Measurements from ENCODE around the gene SLC6A1. TPM values are rescaled to one million over a fixed set of nuclear protein-coding genes. Genes with fewer than 3 reads are reported as not detected.

SLC6A1 gene
- total RNA-seq, 6 experiments from 2014 or later, result 14.5 to 70.1 (median 37.3) TPM

GRCh38 chr3:11015369-11015768 lies 22.8 kb downstream of the SLC6A1 start:
- H3K27me3 ChIP-seq, result no peaks in the 10 kb centered on the region
- no peaks in the 10 kb centered on the region for H3K9me3 ChIP-seq
- peaks cover 0 to 6% (median 2%) of the 10 kb centered on the region in 4 donors for H3K4me1 ChIP-seq
- intact Hi-C loops (cut with DNase I), result no loop called here
- DNase-seq (no peak), ATAC-seq (no peak)
- no peak overlapping the region for H3K27ac ChIP-seq
- H3K36me3 ChIP-seq, result peaks cover 0 to 8% (median 4%) of the 10 kb centered on the region in 4 donors
- TF ChIP-seq CTCF (IDR thresholded peaks at IDR 0.05) (no peak), POLR2A (IDR thresholded peaks at IDR 0.05) (no peak)
- 90% methylated on average over 7 of the region's 16 CpGs for WGBS (ENCODE audit: insufficient coverage, low coverage, low lambda C conversion rate, missing lambda C conversion rate)
- H3K4me3 ChIP-seq, result no peak overlapping the region

DNA sequence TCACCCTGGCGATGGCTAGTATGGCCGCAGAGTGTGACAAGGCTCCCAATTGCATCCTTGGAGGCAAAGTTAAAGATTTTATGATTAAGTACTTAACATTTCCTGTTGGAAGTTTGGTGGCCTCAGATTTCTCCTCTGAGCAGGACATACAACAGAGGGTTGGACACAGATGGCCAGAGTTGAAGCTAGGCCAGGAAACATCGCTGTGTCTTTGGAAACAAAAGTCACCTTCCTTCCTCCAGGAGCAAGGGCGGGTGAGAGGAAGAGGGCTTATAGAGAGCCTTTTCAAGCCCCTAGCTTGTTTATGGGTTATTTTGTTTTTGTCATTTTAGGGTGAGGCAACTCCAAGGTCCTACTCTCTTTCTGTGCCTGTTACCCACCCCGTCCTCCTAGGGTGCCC lies 24.2 kb downstream of the SLC6A1 start:
- H3K9me3 ChIP-seq, result no peaks in the 10 kb centered on the region
- no peak overlapping the region for H3K27ac ChIP-seq
- H3K36me3 ChIP-seq, result peaks cover 0 to 8% (median 4%) of the 10 kb centered on the region in 4 donors
- no peaks in the 10 kb centered on the region for H3K27me3 ChIP-seq
- DNase-seq (no peak), ATAC-seq (no peak)
- intact Hi-C loops (cut with DNase I), result no loop called here
- H3K4me1 ChIP-seq, result peaks cover 0 to 20% (median 6%) of the 10 kb centered on the region in 4 donors
- no peak for TF ChIP-seq POLR2A (IDR thresholded peaks at IDR 0.05)
- TF ChIP-seq CTCF (IDR thresholded peaks at IDR 0.05), result no peak
- 73% methylated on average over 4 of the region's 5 CpGs for WGBS (ENCODE audit: insufficient coverage, low coverage, low lambda C conversion rate, missing lambda C conversion rate)
- no peak overlapping the region for H3K4me3 ChIP-seq

DNA sequence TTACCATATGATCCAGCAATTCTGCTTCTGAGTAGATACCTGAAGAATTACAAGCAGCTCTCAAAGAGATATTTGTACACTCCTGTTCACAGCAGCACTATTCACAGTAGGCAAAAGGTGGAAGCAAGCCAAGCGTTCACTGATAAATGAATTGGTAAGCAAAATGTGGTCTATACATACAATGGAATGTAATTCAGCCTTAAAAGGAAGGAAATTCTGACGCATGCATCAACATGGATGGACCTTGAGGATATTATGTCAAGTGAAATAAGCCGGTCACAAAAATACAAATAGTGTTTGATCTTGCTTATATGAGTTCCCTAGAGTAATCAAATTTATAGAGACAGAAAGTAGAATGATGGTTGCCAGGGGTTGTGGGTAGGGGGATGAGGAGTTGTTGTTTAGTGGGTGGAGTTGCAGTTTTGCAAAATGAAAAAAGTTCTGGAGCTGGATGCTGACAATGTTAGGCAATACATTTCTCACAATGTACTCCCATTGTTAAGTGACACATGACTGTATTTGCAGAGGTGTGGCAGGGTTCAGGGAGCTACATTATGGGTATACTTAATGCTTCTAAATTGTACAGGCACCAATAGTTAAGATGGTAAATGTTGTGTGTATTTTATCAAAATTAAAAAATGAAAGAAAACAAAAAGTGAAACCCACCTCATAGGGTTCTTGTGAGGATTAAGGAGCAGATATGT lies 26.7 kb downstream of the SLC6A1 start:
- no peak overlapping the region for H3K27ac ChIP-seq
- no peaks in the 10 kb centered on the region for H3K27me3 ChIP-seq
- no peak for TF ChIP-seq CTCF (IDR thresholded peaks at IDR 0.05)
- no peak for TF ChIP-seq POLR2A (IDR thresholded peaks at IDR 0.05)
- 72% methylated on average over 3 of the region's 3 CpGs for WGBS (ENCODE audit: insufficient coverage, low coverage, low lambda C conversion rate, missing lambda C conversion rate)
- H3K9me3 ChIP-seq, result no peaks in the 10 kb centered on the region
- H3K36me3 ChIP-seq, result peaks cover 0 to 8% (median 4%) of the 10 kb centered on the region in 4 donors
- ATAC-seq, result no peak
- peaks cover 0 to 36% (median 17%) of the 10 kb centered on the region in 4 donors for H3K4me1 ChIP-seq
- no peak overlapping the region for H3K4me3 ChIP-seq
- intact Hi-C loops (cut with DNase I), result no loop called here
- no peak for DNase-seq

DNA sequence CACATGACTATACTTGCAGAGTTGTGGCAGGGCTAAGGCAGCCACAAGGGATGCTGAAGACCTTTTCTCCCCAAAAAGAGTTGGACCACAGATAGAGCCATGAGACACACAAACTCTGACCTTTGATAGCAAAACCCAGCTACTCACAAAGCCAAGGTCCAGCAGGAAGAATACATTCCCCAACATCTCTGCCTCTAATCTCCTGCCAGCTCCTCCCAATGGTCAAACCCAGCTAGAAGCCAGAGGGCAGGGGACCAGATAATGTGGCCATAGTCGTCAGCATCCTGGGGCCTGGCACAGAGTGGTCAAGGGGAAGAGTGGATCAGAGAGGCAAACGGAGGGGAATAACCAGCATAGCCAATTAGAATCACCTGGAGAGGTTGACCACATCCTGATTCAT lies 28.2 kb downstream of the SLC6A1 start:
- 33% methylated on average over 2 of the region's 2 CpGs for WGBS (ENCODE audit: insufficient coverage, low coverage, low lambda C conversion rate, missing lambda C conversion rate)
- Histone ChIP-seq H3K27me3 (no peaks in the 10 kb centered on the region), H3K36me3 (peaks cover 0 to 20% (median 8%) of the 10 kb centered on the region in 4 donors), H3K9me3 (no peaks in the 10 kb centered on the region), H3K4me1 (peaks cover 0 to 40% (median 17%) of the 10 kb centered on the region in 4 donors), H3K27ac (peak overlapping the region in 1 of 3 donors; percentile 45), H3K4me3 (no peak overlapping the region)
- TF ChIP-seq POLR2A (IDR thresholded peaks at IDR 0.05) (no peak), CTCF (IDR thresholded peaks at IDR 0.05) (no peak)
- ATAC-seq (peak; percentile 53 to 70 (median 56)), DNase-seq (peak in 1 of 3 donors; percentile 75)
- intact Hi-C loops (cut with DNase I), result no loop called here
